ENCODE results near the gene STPG3. TPM values are rescaled to one million over a fixed set of nuclear protein-coding genes. Genes with fewer than 3 reads are reported as not detected.

STPG3 gene
- total RNA-seq, 4 donors from 2014 or later = not detected

DNA sequence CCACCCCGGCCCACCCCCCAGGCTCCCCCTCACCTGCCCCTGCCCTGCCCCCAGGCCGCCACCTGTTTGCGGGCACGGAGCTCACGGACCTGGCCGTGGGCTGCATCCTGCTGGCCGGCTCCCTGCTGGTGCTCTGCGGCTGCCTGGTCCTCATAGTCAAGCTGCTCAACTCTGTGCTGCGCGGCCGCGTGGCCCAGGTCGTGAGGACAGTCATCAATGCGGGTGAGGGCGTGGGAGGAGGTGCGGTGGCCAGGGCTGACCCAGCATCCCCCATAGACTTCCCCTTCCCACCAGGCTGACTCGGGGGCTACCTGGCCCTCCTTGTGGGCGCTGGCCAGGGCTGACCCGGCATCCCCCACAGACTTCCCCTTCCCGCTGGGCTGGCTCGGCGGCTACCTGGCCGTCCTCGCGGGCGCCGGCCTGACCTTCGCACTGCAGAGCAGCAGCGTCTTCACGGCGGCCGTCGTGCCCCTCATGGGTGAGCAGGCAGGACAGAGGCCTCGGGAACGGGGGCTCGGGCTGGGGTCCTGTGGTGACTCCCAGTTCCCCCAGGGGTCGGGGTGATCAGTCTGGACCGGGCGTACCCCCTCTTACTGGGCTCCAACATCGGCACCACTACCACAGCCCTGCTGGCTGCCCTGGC lies 16.9 kb upstream of the STPG3 start:
- WGBS = 69% methylated on average over 13 of the region's 40 CpGs
- peaks cover 0 to 61% (median 36%) of the 10 kb centered on the region in 4 donors for H3K27me3 ChIP-seq
- H3K27ac ChIP-seq (replicated peaks in 1 of 4) = no peak overlapping the region
- H3K4me1 ChIP-seq = peaks cover 32 to 46% (median 36%) of the 10 kb centered on the region in 4 donors
- no peaks in the 10 kb centered on the region for H3K36me3 ChIP-seq
- TF ChIP-seq EP300 (IDR thresholded peaks at IDR 0.05) = no peak
- TF ChIP-seq CTCF (IDR thresholded peaks at IDR 0.05) = no peak
- no peak for TF ChIP-seq POLR2AphosphoS5 (IDR thresholded peaks at IDR 0.05)
- no peak for DNase-seq (ENCODE audit: extremely low spot score)
- intact Hi-C loops (cut with DNase I) = no loop called here
- H3K9me3 ChIP-seq = no peaks in the 10 kb centered on the region
- no peak overlapping the region for H3K4me3 ChIP-seq

- TF ChIP-seq EP300 (IDR thresholded peaks at IDR 0.05) (no peak), POLR2A (IDR thresholded peaks at IDR 0.05; ENCODE audit: low read depth) (no peak), CTCF (IDR thresholded peaks at IDR 0.05) (no peak), POLR2AphosphoS5 (IDR thresholded peaks at IDR 0.05) (no peak)
- Histone ChIP-seq H3K27ac (replicated peaks in 1 of 4) (no peak overlapping the region), H3K4me3 (no peak overlapping the region), H3K36me3 (no peaks in the 10 kb centered on the region), H3K9me3 (no peaks in the 10 kb centered on the region), H3K27me3 (peaks cover 0 to 54% (median 29%) of the 10 kb centered on the region in 4 donors), H3K4me1 (peaks cover 39 to 53% (median 43%) of the 10 kb centered on the region in 4 donors)
- 71% methylated on average over 16 of the region's 18 CpGs for WGBS
- intact Hi-C loops (cut with DNase I) = no loop called here
- DNase-seq (ENCODE audit: extremely low spot score) = no peak
Observed at GRCh38 chr9:137234758-137235423, 16.2 kb upstream of the STPG3 start.

GRCh38 chr9:137235424-137236237 lies 15.5 kb upstream of the STPG3 start:
- H3K36me3 ChIP-seq = no peaks in the 10 kb centered on the region
- no peak for TF ChIP-seq CTCF (IDR thresholded peaks at IDR 0.05)
- no peak for TF ChIP-seq POLR2AphosphoS5 (IDR thresholded peaks at IDR 0.05)
- TF ChIP-seq POLR2A (IDR thresholded peaks at IDR 0.05; ENCODE audit: low read depth) = no peak
- TF ChIP-seq EP300 (IDR thresholded peaks at IDR 0.05) = no peak
- 52% methylated on average over 4 of the region's 35 CpGs for WGBS
- peak overlapping the region in 1 of 4 donors; percentile 1 for H3K27ac ChIP-seq (replicated peaks in 1 of 4)
- DNase-seq (ENCODE audit: extremely low spot score) = no peak
- peaks cover 40 to 60% (median 48%) of the 10 kb centered on the region in 4 donors for H3K4me1 ChIP-seq
- H3K9me3 ChIP-seq = no peaks in the 10 kb centered on the region
- peaks cover 0 to 46% (median 22%) of the 10 kb centered on the region in 4 donors for H3K27me3 ChIP-seq
- intact Hi-C loops (cut with DNase I) = no loop called here
- H3K4me3 ChIP-seq = peak overlapping the region; percentile 29 to 43 (median 37)

- no peaks in the 10 kb centered on the region for H3K9me3 ChIP-seq
- H3K4me3 ChIP-seq = peak overlapping the region; percentile 29 to 43 (median 37)
- H3K36me3 ChIP-seq = no peaks in the 10 kb centered on the region
- H3K4me1 ChIP-seq = peaks cover 40 to 60% (median 48%) of the 10 kb centered on the region in 4 donors
- WGBS = 13% methylated on average over 9 of the region's 31 CpGs
- TF ChIP-seq POLR2AphosphoS5 (IDR thresholded peaks at IDR 0.05) (peak; percentile 23 to 67), POLR2A (IDR thresholded peaks at IDR 0.05; ENCODE audit: low read depth) (no peak), CTCF (IDR thresholded peaks at IDR 0.05) (peak in 2 of 3 experiments; percentile 97 to 99)
- DNase-seq (ENCODE audit: extremely low spot score) = peak; percentile 95
- H3K27me3 ChIP-seq = peaks cover 0 to 39% (median 15%) of the 10 kb centered on the region in 4 donors
- peak overlapping the region in 1 of 4 donors; percentile 1 for H3K27ac ChIP-seq (replicated peaks in 1 of 4)
- intact Hi-C loops (cut with DNase I) = no loop called here
Observed at GRCh38 chr9:137236238-137236935, 14.7 kb upstream of the STPG3 start.
